Measurements from ENCODE around the gene POLR3G.

Gene POLR3G

DNA sequence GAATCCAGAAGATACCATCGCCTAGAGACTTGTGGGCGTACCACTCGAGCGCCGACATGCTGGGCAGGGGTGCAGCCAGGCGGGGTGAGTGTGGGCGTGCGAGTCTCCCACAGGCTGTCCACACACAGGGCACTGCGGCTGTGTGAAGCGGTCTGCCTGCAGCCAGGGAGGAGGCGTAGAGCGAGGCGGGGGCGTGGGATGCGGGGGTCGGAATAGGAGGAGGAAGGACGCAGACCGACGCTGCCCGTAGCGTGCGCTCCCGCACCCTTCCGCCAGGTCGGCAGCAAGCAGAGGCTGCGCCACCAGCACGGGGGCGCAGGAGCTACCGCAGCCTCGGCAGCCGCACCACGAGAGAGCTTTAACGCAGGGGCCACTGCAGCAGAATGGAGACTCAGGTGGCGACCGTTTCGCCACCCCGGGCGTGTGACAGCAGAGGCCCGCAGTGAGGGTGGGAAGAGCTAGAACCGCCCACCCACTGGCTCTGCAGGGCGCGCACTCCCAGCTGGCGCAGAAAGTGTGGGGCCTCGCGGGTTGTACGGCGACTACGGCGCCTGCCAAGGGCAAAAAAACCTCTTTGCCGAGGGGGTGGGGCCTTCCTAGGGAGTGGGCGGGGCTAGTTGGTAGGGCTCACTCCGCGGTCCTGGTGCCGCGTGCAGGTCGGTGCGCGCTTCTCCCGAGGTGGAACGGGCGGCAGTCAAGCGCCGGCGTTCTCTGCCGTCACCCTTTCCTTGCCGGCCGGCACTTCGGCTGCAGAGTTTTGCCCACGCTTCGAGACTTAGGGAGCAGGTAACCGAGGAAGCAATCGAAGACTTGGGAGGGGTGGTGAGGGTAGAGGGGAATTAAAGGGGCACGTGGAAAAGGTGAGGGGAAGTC lies at the start of gene POLR3G, which contains the start of gene MBLAC2:
POLR3G (plus strand) TSS at position 630 of the 873 bp plus-strand sequence. CDS start 10,704 bp downstream, outside the sequence.
MBLAC2 (minus strand) TSS at position 537 of the 873 bp plus-strand sequence; CDS start at position 58, 479 bp downstream.
- peak; percentile 70 to 91 for DNase-seq

- DNase-seq: peak; percentile 15 to 53
Observed at GRCh38 chr5:90434116-90434714, 40.4 kb upstream of the POLR3G start.

GRCh38 chr5:90437663-90438062 lies 37.0 kb upstream of the POLR3G start:
- no peak for DNase-seq

GRCh38 chr5:90438100-90438499 lies 36.6 kb upstream of the POLR3G start:
- DNase-seq: no peak

DNA sequence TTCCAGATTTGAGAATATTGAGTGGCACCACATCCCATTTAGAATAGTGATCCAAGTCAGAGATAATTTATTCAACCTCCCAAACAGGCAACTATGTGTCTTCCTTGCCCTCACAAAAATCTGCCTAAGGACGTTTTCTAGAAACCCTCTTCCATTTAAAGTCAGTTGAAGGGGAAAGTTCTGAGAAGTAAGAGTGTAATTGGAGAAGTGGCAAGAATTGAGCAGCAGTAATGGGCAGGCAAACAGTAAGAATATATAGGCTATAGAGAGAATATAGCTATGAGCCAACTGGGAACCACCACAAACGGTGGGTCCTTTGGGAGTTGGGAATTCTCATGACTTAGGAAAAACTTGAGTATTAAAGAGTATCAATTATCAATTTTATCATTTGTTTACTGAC lies 34.0 kb upstream of the POLR3G start:
- no peak for DNase-seq

- no peak for DNase-seq
Observed at GRCh38 chr5:90446961-90447360, 27.7 kb upstream of the POLR3G start.

- no peak for DNase-seq
Observed at GRCh38 chr5:90461288-90461687, 13.4 kb upstream of the POLR3G start.

- DNase-seq: no peak
Observed at GRCh38 chr5:90472783-90473395, 1.8 kb upstream of the POLR3G start.

- DNase-seq: peak; percentile 9 to 39
Observed at GRCh38 chr5:90473396-90474234, 1.0 kb upstream of the POLR3G start.

GRCh38 chr5:90475436-90475980 lies 844 bp downstream of the POLR3G start:
- peak in 1 of 2 experiments; percentile 24 for DNase-seq

- no peak for DNase-seq
Observed at GRCh38 chr5:90476391-90476790, 1.7 kb downstream of the POLR3G start.

- no peak for DNase-seq
Observed at GRCh38 chr5:90477073-90477472, 2.4 kb downstream of the POLR3G start.

DNA sequence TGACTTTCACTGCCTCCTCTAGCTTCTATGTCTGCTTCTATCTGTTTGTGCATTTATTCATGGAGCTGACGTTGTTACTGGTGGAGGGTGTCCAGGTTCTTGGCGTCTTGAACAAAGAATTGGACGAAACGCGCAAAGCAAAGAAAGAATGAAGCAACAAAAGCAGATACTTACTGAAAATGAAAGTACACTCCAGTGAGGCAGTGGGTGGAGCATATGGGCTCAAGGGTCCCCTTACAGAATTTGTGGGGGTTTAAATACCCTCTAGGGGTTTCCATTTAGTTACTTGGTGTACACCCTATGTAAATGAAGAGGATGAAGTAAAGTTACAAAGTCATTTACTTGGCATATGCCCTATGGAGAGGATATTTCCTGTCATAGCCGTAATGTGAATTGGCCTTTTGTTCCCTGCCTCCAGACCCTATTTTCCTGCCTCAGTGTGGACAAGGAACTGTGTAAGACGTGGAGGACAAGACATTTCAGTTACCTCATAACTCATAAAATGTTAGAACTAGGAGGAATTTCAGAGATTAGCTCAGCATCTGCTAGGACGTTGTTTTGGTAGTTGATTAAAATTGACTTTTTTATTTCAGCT lies 3.1 kb downstream of the POLR3G start:
- DNase-seq: no peak

DNA sequence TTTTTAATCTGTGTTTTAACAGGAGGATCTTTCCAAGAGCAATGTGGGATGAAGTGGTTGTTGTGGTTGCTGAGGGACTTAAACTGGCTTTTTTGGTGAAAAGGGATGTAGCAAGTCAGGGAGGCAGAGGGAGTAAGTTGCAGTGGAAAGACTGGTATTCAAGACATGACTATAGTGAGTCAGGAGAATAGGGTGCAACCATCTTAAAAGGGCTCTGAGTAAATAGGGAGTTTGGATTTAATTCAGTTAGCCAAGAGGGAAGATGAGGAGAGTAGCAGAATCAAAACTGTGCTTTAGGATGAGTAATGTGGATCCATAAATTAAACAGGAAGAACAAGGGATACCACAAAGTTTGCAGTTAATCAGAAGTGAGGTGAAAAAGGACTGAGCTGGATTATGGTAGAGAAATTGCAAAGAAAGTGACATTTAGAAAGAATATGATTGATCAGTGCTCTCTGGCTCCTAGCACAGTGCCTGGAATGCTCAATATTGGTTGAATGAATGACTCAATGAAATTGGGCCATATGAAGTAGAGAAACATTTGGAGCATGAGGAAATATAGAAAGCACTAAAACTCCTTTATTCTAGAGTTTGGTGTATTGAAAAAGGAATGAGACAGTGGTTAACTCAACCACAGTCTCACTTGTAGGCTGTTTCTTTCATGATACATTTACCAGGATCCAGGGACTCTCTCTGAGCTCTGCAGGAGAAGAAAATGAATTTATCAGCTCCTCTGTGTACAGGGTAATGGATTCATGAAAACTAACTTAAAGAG lies 5.1 kb downstream of the POLR3G start:
- DNase-seq: no peak

- DNase-seq: no peak
Observed at GRCh38 chr5:90480699-90481098, 6.0 kb downstream of the POLR3G start.

DNA sequence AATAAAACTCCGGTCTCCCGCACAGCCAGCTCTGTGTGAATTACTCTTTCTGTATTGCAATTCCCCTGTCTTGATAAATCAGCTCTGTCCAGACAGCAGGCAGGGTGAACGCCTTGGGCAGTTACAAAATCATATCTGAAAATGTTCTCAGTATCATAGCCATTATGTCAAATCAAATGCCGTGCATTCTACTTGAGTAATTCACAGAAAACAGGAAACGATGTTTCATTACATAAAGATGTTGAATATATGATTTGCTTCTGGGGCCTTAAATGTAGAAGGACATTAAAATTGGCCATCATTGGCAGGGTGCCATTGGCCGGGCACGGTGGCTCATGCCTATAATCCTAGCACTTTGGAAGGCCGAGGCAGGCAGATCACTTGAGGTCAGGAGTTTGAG lies 8.5 kb downstream of the POLR3G start:
- DNase-seq: no peak

DNA sequence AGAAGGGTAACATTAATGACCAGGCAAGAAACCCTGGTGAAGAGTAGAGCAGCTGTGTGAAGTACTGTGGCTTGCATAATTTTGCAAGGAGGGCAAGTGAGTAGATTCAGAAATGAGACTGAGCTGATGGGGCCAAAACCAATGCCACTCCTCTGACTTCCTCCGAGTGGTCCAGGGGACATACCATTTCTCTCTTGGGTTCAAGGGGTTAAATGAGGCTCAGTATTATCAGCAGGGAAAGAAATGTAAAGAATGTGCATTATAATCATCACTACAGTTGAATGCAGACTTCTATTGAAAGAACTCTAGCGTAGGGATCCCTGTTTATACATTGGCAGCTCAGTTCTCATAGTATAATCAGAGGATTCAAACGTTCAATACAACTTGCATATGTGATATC lies 9.9 kb downstream of the POLR3G start:
- DNase-seq: no peak

- no peak for DNase-seq
Observed at GRCh38 chr5:90488791-90489190, 14.1 kb downstream of the POLR3G start.

GRCh38 chr5:90494043-90494442 lies 19.4 kb downstream of the POLR3G start:
- DNase-seq: no peak

DNA sequence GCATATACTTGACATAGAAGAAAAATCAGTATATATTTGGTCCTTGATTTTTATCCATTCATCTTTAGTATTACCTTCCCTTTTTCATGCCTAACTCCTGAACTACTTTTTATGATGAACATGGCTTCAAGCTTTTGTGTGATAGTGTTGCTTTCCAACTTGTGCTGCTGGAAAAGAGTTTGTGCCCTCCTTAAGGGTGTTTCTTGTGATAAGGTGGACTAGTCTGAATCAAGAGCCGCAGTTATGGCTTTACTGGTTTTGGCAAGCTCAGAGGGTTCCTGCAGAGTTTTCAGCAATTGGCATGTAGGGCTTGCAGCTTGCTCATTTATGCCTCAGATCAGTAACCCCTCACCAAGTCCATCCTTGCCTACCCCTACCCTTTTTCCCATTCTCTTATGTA lies 20.5 kb downstream of the POLR3G start:
- no peak for DNase-seq

DNA sequence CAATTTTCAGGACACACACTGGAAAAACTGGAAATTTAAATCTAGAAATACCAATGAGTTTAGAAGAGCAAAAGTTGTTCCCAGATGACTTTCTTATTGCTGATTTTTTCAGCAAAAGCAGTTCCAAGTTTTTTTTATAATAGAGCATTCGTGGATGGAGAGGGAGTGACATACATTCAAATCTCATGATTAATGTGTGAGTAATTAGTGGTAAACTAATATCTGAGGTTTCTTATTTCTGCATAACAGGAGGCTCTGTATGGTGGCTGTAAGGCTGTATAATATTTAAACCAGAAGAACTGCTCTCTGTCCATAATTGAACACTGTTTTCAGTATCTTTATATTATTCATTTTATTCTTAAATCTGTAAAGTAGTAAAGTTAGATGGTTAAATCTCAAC lies 28.9 kb downstream of the POLR3G start:
- no peak for DNase-seq

Data from NCI-H526 (cell line).